Ascending aorta (tissue), 2 donors: Measurements from ENCODE around the gene MYO1D. TPM values are rescaled to one million over a fixed set of nuclear protein-coding genes. Genes with fewer than 3 reads are reported as not detected.
A peak's percentile ranks its signal among the peaks of the same experiment; 100 is the strongest.

ENCODE experiments used
- DNase-seq, 2 donors: peaks; one replicate each; pipeline ENCODE4 v3.0.0-alpha.2; 2019; ENCODE audit warnings: low spot score in 2 of 2
- H3K27ac ChIP-seq, 2 donors: fragments of 200-600 bp; sonication (generic); one replicate each; pipeline ENCODE4 v1.5.1; 2016 to 2017; ENCODE audit warnings: mild to moderate bottlenecking in 1 of 2
- H3K27me3 ChIP-seq: fragments of 200-600 bp; sonication (generic); one replicate; pipeline ENCODE4 v1.5.1; 2017
- H3K36me3 ChIP-seq, 2 donors: fragments of 200-600 bp; sonication (generic); one replicate each; pipeline ENCODE4 v1.5.1; 2016
- H3K4me1 ChIP-seq, 2 donors: fragments of 200-600 bp; sonication (generic); one replicate each; pipeline ENCODE4 v1.5.1; 2016 to 2017; ENCODE audit warnings: mild to moderate bottlenecking in 1 of 2
- H3K4me3 ChIP-seq, 2 donors: fragments of 200-600 bp; sonication (generic); one replicate each; pipeline ENCODE4 v1.5.1; 2016 to 2017; ENCODE audit warnings: mild to moderate bottlenecking in 1 of 2
- H3K9me3 ChIP-seq, 2 donors: fragments of 200-600 bp; sonication (generic); one replicate each; pipeline ENCODE4 v1.5.1; 2016
- CTCF ChIP-seq, 3 experiments: fragments of 200-600 bp in 2 of 3; fragments of 450-650 bp in 1 of 3; sonication (generic) in 2 of 3; IDR thresholded peaks; one replicate each; pipeline ENCODE4 v1.5.1; 2016 to 2019; ENCODE audit warnings: antibody characterized with exemption in 3 of 3, mild to moderate bottlenecking in 1 of 3, moderate library complexity in 1 of 3
- intact Hi-C: fragments of 100-400 bp; cut with DNase I; formaldehyde crosslinking; loops from one replicate; pipeline ENCODE4 v1.15.1; 2023
- total RNA-seq: library from RNA; depleted of rRNA; stranded (reverse); fragments of >200 nt; gene quantifications from one replicate; pipeline ENCODE4 v1.1.0, GENCODE V29; 2016

Gene MYO1D
- total RNA-seq, 1 donor from 2014 or later, result 105 TPM

GRCh38 chr17:32513579-32513978, 363.3 kb downstream of the MYO1D start:
- H3K36me3 ChIP-seq, result no peaks in the 10 kb centered on the region
- DNase-seq, result no peak
- H3K4me3 ChIP-seq, result no peak overlapping the region
- no peak for TF ChIP-seq CTCF (IDR thresholded peaks at IDR 0.05)
- H3K27me3 ChIP-seq, result no peaks in the 10 kb centered on the region
- intact Hi-C loops, result no loop called here
- peaks cover 0 to under 1% of the 10 kb centered on the region in 2 donors for H3K4me1 ChIP-seq
- no peak overlapping the region for H3K27ac ChIP-seq
- H3K9me3 ChIP-seq, result no peaks in the 10 kb centered on the region

- Histone ChIP-seq H3K4me1 (no peaks in the 10 kb centered on the region), H3K27ac (no peak overlapping the region), H3K27me3 (no peaks in the 10 kb centered on the region), H3K36me3 (no peaks in the 10 kb centered on the region), H3K9me3 (no peaks in the 10 kb centered on the region), H3K4me3 (no peak overlapping the region)
- intact Hi-C loops, result no loop called here
- no peak for DNase-seq
- TF ChIP-seq CTCF (IDR thresholded peaks at IDR 0.05), result no peak
Observed at GRCh38 chr17:32512328-32512727, 364.6 kb downstream of the MYO1D start.

- intact Hi-C loops, result no loop called here
- Histone ChIP-seq H3K27ac (no peak overlapping the region), H3K27me3 (no peaks in the 10 kb centered on the region), H3K9me3 (no peaks in the 10 kb centered on the region), H3K4me1 (no peaks in the 10 kb centered on the region), H3K36me3 (no peaks in the 10 kb centered on the region), H3K4me3 (no peak overlapping the region)
- DNase-seq, result no peak
- TF ChIP-seq CTCF (IDR thresholded peaks at IDR 0.05), result no peak
Observed at GRCh38 chr17:32510466-32510865, 366.5 kb downstream of the MYO1D start.

- Histone ChIP-seq H3K36me3 (no peaks in the 10 kb centered on the region), H3K9me3 (no peaks in the 10 kb centered on the region), H3K27ac (no peak overlapping the region), H3K27me3 (no peaks in the 10 kb centered on the region), H3K4me3 (no peak overlapping the region), H3K4me1 (peaks cover 0 to 5% of the 10 kb centered on the region in 2 donors)
- intact Hi-C loops, result no loop called here
- no peak for DNase-seq
- TF ChIP-seq CTCF (IDR thresholded peaks at IDR 0.05), result no peak
Observed at GRCh38 chr17:32508926-32509325, 368.0 kb downstream of the MYO1D start.

- Histone ChIP-seq H3K36me3 (no peaks in the 10 kb centered on the region), H3K27ac (peak overlapping the region; percentile 31 to 50), H3K4me3 (no peak overlapping the region), H3K27me3 (no peaks in the 10 kb centered on the region), H3K4me1 (peaks cover 0 to 5% of the 10 kb centered on the region in 2 donors), H3K9me3 (no peaks in the 10 kb centered on the region)
- no peak for DNase-seq
- TF ChIP-seq CTCF (IDR thresholded peaks at IDR 0.05), result no peak
- intact Hi-C loops, result no loop called here
Observed at GRCh38 chr17:32504166-32504990, 372.5 kb downstream of the MYO1D start.
